Keratinocyte (primary cell): ENCODE results near the gene WDR6. TPM values are rescaled to one million over a fixed set of nuclear protein-coding genes. Genes with fewer than 3 reads are reported as not detected.

Source experiments
- DNase-seq: peaks from one replicate; pipeline ENCODE4 v3.0.0-alpha.2; 2011; ENCODE audit warnings: low read depth, missing footprints, low spot score
- FAIRE-seq: peaks from 2 replicates; lab custom pipeline; 2011; peaks lifted over from hg19 to GRCh38; lab: Jason Lieb, UNC
- H2AFZ ChIP-seq: 2 replicates; pipeline ENCODE4 v1.6.0; 2012; ENCODE audit warnings: low read length, control low read depth, inconsistent platforms; ENCODE audit not compliant: control insufficient read depth
- H3K27ac ChIP-seq: 2 replicates; pipeline ENCODE4 v1.5.1; 2011; ENCODE audit warnings: low read length; ENCODE audit not compliant: control insufficient read depth, insufficient read depth
- H3K27me3 ChIP-seq: 3 replicates; pipeline ENCODE4 v1.6.0; 2011; ENCODE audit warnings: low read length; ENCODE audit not compliant: control insufficient read depth, insufficient read depth; ENCODE audit errors: extremely low read depth
- H3K36me3 ChIP-seq, 2 experiments: 2 replicates in 1 of 2; 3 replicates in 1 of 2; pipeline ENCODE4 v1.5.1; 2011; ENCODE audit warnings: low read length in 2 of 2, mild to moderate bottlenecking in 1 of 2; ENCODE audit not compliant: control insufficient read depth in 2 of 2, insufficient read depth in 2 of 2; ENCODE audit errors: extremely low read depth in 1 of 2
- H3K4me1 ChIP-seq: 3 replicates; pipeline ENCODE4 v1.5.1; 2011; ENCODE audit warnings: low read length; ENCODE audit not compliant: control insufficient read depth, insufficient read depth; ENCODE audit errors: extremely low read depth
- H3K4me2 ChIP-seq: 3 replicates; pipeline ENCODE4 v1.6.0; 2011; ENCODE audit warnings: low read depth, low read length; ENCODE audit not compliant: control insufficient read depth, insufficient read depth; ENCODE audit errors: extremely low read depth
- H3K4me3 ChIP-seq, 3 experiments: fragments of 200-600 bp in 1 of 3; sonication (generic) in 1 of 3; 2 replicates in 2 of 3; 3 replicates in 1 of 3; pipeline ENCODE4 v1.5.1; 2011 to 2016; ENCODE audit warnings: low read length in 3 of 3, mild to moderate bottlenecking in 3 of 3, control low read depth in 2 of 3, inconsistent platforms in 1 of 3, low read depth in 1 of 3, mixed read lengths in 1 of 3, mixed run types in 1 of 3, moderate library complexity in 1 of 3; ENCODE audit not compliant: control insufficient read depth in 2 of 3, insufficient read depth in 2 of 3; ENCODE audit errors: extremely low read depth in 1 of 3
- H3K79me2 ChIP-seq: 2 replicates; pipeline ENCODE4 v1.6.0; 2012; ENCODE audit warnings: low read length; ENCODE audit not compliant: control insufficient read depth, insufficient read depth
- H3K9ac ChIP-seq: 3 replicates; pipeline ENCODE4 v1.6.0; 2011; ENCODE audit warnings: low read length; ENCODE audit not compliant: control insufficient read depth, insufficient read depth; ENCODE audit errors: extremely low read depth
- H3K9me1 ChIP-seq: 3 replicates; pipeline ENCODE4 v1.6.0; 2011; ENCODE audit warnings: low read length; ENCODE audit not compliant: control insufficient read depth, insufficient read depth; ENCODE audit errors: extremely low read depth
- H3K9me3 ChIP-seq: 2 replicates; pipeline ENCODE4 v1.5.1; 2012; ENCODE audit warnings: low read depth, low read length; ENCODE audit not compliant: control insufficient read depth
- H4K20me1 ChIP-seq: 3 replicates; pipeline ENCODE4 v1.6.0; 2011; ENCODE audit warnings: low read length; ENCODE audit not compliant: control insufficient read depth, insufficient read depth; ENCODE audit errors: extremely low read depth
- CTCF ChIP-seq, 3 experiments: IDR thresholded peaks in 1 of 3; conservative IDR thresholded peaks in 1 of 3; optimal IDR thresholded peaks in 1 of 3; 2 replicates in 2 of 3; 3 replicates in 1 of 3; pipeline versions ENCODE3 to v1.5.1; 2011; ENCODE audit warnings: low read length in 3 of 3, mild to moderate bottlenecking in 3 of 3, moderate library complexity in 2 of 3, control low read depth in 1 of 3, inconsistent platforms in 1 of 3; ENCODE audit not compliant: insufficient read depth in 2 of 3; ENCODE audit errors: extremely low read depth in 1 of 3
- EZH2 ChIP-seq: IDR thresholded peaks from one replicate; pipeline ENCODE4 v1.6.1; 2012; ENCODE audit warnings: inconsistent platforms, mild to moderate bottlenecking, low read length, moderate library complexity
- dilution Hi-C: fragments of 300-500 bp; cut with MboI; formaldehyde crosslinking; loops from one replicate; pipeline ENCODE4 v1.7.0; 2020; ENCODE audit warnings: low sequenced_read_pairs; ENCODE audit not compliant: extremely low pct_ligation_motif_present
- polyA plus RNA-seq, 5 experiments: library from polyadenylated mRNA; depleted of rRNA in 3 of 5; stranded (reverse) in 3 of 5; stranded (forward) in 1 of 5; unstranded in 1 of 5; fragments of >200 nt; gene quantifications; 1 replicate in 1 of 5; 2 replicates in 3 of 5; 3 replicates in 1 of 5; pipeline versions ENCODE4 v1.2.1 to v1.2.3, GENCODE V29; 2011 to 2012; ENCODE audit warnings: missing spikeins in 2 of 5, low read depth in 1 of 5, low replicate concordance in 1 of 5

The WDR6 gene
- polyA plus RNA-seq, 1 donor (not counting 4 experiments of a cell fraction or from before 2014, with no cell fraction given), result 61.5 TPM

- Histone ChIP-seq H3K9me3 (no peaks in the 10 kb centered on the region), H3K9me1 (peaks cover 3% of the 10 kb centered on the region), H2AFZ (no peak overlapping the region), H3K36me3 (peaks cover 39 to 60% of the 10 kb centered on the region in 2 experiments), H3K79me2 (peaks cover 35% of the 10 kb centered on the region), H3K4me2 (no peak overlapping the region), H3K4me3 (no peak overlapping the region), H4K20me1 (no peaks in the 10 kb centered on the region), H3K27ac (no peak overlapping the region), H3K27me3 (no peaks in the 10 kb centered on the region), H3K4me1 (peaks cover 17% of the 10 kb centered on the region), H3K9ac (no peak overlapping the region)
- FAIRE-seq (no peak), DNase-seq (no peak)
- dilution Hi-C loops, result no loop called here
- no peak for TF ChIP-seq EZH2
- TF ChIP-seq CTCF (optimal IDR thresholded peaks at IDR 0.05 in 1 of 3, IDR thresholded peaks at IDR 0.05 in 1 of 3, conservative IDR thresholded peaks at IDR 0.05 in 1 of 3; ENCODE audit: extremely low read depth in 1 of 3, insufficient read depth in 2 of 3, low read length in 3 of 3), result no peak
Measured at GRCh38 chr3:49030321-49030720, 23.1 kb downstream of the WDR6 start.

DNA sequence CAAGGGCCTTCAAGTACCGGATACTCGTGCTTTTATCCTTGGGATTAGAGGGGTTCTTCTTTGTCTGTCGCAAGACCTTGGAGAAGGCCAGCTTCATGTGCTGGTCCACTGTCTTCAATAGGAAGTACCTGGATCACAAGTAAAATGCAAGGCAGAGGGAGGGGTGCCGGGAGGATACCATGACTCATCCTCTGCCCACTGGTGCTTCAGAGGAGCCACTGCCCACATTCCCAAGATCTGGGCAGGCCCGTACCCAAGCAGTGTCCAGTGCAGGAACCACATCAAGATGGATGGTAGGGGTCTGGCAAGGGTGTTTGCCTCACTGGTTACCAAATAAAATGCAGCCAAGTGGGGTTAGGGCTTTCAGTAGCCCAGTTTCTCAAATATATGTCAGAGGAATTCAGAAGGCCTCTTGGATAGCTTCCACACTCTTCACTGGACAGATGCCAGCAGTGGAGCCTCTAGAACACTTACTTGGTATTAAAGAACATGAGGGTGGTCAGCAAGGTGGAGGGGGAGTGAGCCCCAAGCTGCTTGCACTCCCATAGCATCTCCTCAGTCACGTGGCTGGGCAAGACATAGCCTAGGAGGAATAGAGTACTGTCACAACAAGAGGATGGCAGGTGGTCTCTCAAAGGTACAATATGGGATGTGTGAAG is 25.6 kb downstream of the WDR6 start:
- Histone ChIP-seq H3K9me3 (no peaks in the 10 kb centered on the region), H3K4me3 (no peak overlapping the region), H3K4me2 (no peak overlapping the region), H3K27me3 (no peaks in the 10 kb centered on the region), H3K9me1 (peaks cover 3% of the 10 kb centered on the region), H2AFZ (no peak overlapping the region), H3K27ac (no peak overlapping the region), H4K20me1 (no peaks in the 10 kb centered on the region), H3K9ac (no peak overlapping the region), H3K79me2 (peaks cover 14% of the 10 kb centered on the region), H3K4me1 (peaks cover 11% of the 10 kb centered on the region), H3K36me3 (peaks cover 26 to 46% of the 10 kb centered on the region in 2 experiments)
- FAIRE-seq (no peak), DNase-seq (no peak)
- dilution Hi-C loops, result no loop called here
- no peak for TF ChIP-seq EZH2
- no peak for TF ChIP-seq CTCF (optimal IDR thresholded peaks at IDR 0.05 in 1 of 3, IDR thresholded peaks at IDR 0.05 in 1 of 3, conservative IDR thresholded peaks at IDR 0.05 in 1 of 3; ENCODE audit: extremely low read depth in 1 of 3, insufficient read depth in 2 of 3, low read length in 3 of 3)
